Inflammatory macrophage (primary cell): ENCODE results near the gene DDX5.
"Not testable (repeated sequence)": the region's sequence is repeated elsewhere in the genome, so short reads cannot be mapped to it uniquely, and the experiment has no call there.

Source experiments
- DNase-seq, 2 donors: peaks; one replicate each; pipeline ENCODE4 v3.0.0-alpha.2; 2020 to 2022

DDX5 gene

DNA sequence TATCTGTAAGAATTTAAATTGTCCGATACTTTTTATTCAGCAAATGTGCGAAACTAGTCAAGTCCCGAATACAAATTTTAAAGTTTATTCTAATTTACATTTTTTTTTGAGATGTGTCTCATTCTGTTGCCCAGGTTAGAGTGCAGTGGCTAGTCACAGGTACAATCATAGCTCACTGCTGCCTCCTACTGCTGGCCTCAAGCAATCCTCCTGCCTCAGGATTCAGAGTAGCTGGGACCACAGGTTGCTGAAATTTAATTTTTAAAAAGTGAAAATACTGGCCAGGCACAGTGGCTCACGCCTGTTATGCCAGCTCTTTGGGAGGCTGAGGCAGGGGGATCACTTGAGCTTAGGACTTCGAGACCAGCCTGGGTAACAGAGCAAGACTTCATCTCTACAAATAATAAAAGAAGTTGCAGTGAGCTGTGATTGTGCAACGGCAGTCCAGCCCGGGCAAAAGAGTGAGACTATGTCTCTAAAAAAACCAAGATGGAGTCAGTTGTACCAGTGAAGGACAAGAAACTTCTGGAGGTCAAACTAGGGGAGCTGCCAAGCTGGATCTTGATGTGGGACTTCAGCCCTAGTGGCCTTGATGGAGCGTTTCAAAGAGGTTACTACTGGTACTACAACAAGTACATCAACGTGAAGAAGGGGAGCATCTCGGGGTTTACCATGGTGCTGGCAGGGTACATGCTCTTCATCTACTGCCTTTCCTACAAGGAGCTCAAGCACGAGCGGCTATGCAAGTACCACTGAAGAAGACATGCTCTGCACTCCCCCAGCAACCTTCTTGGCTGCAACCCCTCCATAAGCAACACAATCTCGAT is 14.8 kb downstream of the DDX5 start:
- DNase-seq: peak; percentile 43 to 54

GRCh38 chr17:64488301-64488700 is 17.8 kb downstream of the DDX5 start:
- DNase-seq: no peak

- DNase-seq: no peak
Observed at GRCh38 chr17:64484380-64484779, 21.7 kb downstream of the DDX5 start.

DNA sequence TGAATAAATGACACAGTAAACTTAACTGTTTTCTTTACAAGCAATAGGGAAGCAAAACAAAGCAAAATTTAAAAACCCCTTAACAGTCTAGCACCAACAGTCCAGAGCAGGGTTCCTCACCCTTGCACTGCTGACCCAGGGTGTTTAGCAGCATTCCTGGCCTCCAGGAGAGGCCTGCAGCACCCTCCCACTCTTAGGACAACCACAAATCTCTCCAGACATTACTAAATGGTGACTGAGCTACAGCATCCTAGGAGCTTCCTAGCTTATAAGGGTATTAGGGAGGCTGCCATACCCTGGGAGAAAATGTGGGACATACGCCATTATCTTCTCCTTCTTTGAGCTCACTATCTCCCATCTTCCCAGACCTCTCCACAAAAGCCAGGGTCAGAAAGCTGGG is 25.1 kb downstream of the DDX5 start:
- no peak for DNase-seq

GRCh38 chr17:64477849-64478248 is 28.2 kb downstream of the DDX5 start:
- DNase-seq: no peak

- no peak for DNase-seq
Observed at GRCh38 chr17:64472564-64472963, 33.5 kb downstream of the DDX5 start.

DNA sequence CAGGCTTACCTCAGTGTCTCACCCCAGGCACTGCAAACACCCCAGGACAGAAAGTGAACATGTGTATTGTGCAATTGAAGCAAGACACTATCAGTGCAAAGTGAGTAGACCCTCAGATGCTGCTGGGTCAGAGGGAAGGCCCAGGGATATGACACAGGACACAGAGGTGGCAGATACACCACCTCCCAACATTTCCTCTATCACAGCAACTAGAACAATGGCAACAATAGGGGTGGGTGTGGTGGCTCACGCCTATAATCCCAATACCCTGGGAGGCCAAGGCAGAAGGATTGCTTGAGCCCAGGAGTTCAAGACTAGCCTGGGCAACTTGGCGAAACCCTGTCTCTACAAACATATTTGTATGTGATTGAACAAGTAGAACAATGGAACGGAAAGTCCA is 34.6 kb downstream of the DDX5 start:
- no peak for DNase-seq

GRCh38 chr17:64470625-64471024 is 35.5 kb downstream of the DDX5 start:
- no peak for DNase-seq

DNA sequence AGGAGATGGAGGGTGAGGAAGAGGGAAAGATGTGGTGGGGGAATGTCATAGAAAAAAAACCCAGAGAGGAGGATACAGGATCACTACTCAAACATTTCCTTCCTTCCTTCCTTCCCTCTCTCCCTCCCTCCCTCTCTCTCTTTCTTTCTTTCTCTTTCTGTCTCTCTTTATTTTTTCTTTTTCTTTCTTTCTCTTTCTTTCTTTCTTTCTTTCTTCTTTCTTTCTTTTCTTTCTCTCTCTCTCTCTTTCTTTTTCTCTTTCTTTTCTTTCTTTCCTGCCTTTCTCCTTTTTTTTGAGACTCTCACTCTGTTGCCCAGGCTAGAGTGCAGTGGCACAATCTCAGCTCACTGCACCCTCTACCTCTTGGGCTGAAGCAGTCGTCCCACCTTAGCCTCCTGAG is 39.3 kb downstream of the DDX5 start:
- not testable (repeated sequence) for DNase-seq

DNA sequence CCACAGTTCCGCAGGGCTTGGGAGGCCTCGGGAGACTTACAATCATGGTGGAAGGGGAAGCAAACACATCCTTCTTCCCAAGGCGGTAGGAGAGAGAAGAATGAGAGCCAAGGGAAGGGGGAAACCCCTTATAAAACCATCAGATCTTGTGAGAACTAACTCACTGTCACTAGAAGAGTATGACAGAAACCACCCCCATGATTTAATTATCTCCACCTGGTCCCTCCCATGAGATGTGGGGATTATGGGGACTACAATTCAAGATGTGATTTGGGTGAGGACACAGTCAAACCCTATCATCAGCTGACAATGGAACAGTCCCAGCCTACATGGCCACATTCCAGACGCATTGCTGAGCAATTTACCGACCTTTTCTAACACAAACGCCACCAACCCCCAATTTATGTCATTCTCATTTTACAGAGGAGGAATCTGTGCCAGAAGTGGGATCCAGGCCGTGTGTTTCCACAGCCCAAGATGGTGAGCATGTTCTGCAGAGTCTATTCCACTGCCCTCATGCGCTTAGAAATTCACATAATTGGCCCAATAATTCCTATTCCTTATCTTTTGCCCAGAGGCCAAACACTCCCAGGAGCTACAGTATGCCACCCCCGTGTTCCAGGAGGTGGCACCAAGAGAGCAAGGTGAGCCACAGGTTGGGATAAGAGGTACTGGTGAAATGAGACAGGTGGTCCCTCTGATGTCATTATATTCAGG is 39.9 kb downstream of the DDX5 start:
- DNase-seq: no peak

DNA sequence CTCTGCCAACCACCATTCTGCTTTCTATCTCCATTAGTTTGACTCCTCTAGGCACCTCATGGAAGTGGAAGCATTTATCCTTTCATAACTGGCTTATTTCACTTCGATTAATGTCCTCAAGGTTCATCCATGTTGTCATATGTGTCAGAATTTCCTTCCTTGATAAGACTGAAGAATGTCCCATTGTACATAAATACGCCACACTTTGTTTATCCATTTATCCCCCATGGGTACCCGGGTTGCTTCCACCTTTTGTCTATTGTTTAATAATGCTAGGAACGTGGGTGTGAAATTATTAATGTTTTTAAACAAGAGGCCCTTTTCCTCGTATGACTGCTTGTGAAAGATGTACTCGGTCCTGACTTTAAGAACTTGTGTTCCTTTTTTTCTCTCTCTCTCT is 44.3 kb downstream of the DDX5 start:
- DNase-seq: no peak

DNA sequence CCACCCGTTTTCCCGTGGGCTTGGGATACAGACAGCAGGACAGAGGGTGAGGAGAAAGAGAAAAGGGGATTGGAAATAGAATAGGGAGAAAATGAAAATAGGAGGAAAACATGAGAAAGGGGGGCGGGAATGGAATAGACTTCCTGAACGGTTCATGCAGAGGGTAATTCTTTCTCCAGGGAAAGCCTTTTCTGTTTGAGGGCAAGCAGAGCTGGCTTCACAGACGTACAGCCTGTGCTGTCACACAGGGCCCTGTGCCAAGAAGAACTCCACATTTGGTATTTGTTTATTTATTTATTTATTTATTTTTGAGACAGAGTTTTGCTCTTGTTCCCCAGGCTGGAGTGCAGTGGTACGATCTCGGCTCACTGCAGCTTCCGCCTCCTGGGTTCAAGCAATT is 45.1 kb downstream of the DDX5 start:
- no peak for DNase-seq

GRCh38 chr17:64459818-64460217 is 46.3 kb downstream of the DDX5 start:
- not testable (repeated sequence) for DNase-seq

DNA sequence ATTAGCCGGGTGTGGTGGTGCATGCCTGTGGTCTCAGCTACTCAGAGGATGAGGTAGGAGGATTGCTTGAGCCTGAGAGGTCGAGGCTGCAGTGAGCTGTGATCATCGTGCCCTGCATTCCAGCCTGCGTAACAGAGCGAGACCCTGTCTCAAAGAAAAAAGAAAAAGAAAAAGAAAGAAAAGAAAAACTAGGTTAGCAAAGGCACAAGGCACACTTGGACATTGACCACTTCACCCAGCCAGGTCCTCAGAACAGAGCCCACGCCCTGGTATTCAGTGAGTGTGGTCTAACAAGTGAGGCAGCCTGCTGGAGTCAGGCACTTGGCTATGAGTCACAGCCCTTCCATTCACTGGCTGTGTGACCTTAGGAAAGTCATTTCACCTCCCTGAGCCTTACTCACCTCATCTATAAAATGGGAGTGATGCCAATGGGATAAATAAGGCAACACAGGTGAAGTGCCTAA is 46.8 kb downstream of the DDX5 start:
- no peak for DNase-seq

GRCh38 chr17:64458756-64459155 is 47.3 kb downstream of the DDX5 start:
- DNase-seq: no peak

DNA sequence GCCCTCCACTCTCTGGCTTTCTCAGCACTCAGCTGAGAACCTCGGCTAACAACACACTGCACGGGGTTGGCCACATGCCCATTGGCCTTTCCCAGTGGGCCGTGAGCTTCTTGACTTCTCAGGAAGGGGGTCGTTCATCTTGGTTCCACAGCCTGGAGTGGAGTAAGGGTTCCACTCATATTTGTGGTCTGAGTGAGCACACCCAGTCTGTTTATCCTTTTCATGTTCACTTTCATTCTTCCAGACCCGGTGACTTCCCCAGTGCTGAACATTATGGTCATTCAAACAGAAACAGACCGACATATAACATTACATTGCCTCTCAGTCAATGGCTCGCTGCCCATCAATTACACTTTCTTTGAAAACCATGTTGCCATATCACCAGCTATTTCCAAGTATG is 48.9 kb downstream of the DDX5 start:
- DNase-seq: no peak

- peak; percentile 59 to 75 for DNase-seq
Observed at GRCh38 chr17:64455993-64456885, 49.9 kb downstream of the DDX5 start.

GRCh38 chr17:64449545-64449944 is 56.5 kb downstream of the DDX5 start:
- peak; percentile 37 to 72 for DNase-seq

DNA sequence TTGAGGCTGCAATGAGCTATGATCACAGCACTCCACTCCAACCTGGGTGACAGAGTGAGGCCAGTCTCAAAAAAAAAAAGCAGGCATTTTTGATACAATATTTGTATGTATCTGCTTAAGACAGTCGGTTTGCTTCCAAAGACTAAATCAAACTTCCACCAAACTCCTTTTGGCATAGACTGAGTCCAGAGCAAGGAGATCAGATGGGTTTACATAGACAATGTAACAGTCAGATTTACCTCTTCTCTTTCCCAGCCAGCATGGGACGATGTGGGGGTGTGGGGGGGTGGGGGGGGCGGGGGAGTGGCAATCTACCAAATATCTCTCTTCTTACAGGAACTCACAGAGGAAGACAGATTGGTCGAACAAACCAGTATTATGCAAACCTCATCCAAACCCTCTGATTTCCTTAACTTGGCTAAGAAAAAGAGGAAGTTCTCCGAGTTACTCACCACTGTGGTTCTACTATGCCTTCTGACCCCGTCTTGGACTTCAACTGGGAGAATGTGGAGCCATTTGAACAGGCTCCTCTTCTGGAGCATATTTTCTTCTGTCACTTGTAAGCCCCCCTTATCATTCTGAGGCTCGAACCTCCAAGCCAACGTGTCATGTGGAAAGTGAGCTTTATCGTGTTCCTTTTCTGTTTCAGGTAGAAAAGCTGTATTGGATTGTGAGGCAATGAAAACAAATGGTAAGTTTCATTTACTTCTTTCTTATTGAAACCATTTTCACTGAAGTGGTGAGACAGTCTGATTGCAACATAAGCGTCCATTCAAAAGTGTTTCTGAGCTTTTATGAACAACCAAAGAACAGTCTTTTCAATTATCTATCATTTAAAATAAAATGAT is 57.2 kb downstream of the DDX5 start, which contains the start of gene MILR1:
MILR1 (plus strand) TSS at position 451 of the 848 bp plus-strand sequence; CDS start at position 505, 54 bp downstream.
- peak; percentile 98 to 99 for DNase-seq
